DMS79 treated with DMSO at 0.1 percent for 48 hours (cell line): Measurements from ENCODE around the gene ABHD12.

Source experiments
- DNase-seq: peaks from one replicate; lab custom pipeline; 2025; lab: John Stamatoyannopoulos, UW

Gene ABHD12

GRCh38 chr20:25289886-25290597 is 100.6 kb downstream of the ABHD12 start:
- DNase-seq = no peak

DNA sequence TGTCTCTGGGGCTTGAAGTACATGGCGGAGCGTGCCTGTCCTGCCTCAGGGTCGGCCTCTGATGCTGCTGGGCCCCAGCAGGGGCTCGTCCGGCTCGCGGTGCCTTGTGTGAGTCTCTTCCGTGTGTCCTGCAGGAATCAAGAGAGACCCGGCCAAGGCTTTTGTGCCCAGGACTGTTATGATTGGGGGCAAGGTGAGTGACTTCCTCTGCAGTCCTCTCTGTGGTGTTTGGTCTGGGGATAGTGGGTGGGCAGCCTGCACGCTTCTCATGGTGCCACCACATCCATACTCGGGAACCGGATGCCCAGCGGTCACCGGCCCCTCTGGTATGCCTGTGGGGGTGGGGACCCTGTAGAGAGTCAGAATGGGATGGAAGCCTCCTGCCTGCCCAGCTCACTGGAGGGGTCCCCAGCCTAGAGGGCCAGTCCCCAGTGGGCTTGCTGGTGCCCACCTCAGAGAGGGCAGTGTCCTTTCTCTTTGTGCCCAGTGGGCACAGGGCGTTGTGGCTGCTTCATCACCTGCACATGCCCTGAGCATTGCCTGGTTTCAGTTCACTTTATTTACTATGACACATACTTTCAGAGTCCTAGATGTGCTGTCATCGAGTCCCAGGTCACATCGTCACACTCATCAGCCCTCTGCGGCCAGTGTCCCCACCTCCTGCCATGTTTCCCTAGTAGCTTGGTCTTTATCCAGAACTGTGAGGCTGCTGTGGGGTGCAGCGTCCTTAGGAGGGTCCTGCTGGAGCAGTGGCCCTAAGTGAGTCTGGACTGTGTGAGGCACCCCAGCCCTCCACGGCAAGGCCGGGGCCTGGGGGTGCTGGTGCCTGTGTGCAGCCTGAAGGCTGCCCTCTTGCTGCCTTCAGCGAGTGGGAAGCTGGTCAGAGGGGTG is 102.1 kb downstream of the ABHD12 start:
- no peak for DNase-seq

DNA sequence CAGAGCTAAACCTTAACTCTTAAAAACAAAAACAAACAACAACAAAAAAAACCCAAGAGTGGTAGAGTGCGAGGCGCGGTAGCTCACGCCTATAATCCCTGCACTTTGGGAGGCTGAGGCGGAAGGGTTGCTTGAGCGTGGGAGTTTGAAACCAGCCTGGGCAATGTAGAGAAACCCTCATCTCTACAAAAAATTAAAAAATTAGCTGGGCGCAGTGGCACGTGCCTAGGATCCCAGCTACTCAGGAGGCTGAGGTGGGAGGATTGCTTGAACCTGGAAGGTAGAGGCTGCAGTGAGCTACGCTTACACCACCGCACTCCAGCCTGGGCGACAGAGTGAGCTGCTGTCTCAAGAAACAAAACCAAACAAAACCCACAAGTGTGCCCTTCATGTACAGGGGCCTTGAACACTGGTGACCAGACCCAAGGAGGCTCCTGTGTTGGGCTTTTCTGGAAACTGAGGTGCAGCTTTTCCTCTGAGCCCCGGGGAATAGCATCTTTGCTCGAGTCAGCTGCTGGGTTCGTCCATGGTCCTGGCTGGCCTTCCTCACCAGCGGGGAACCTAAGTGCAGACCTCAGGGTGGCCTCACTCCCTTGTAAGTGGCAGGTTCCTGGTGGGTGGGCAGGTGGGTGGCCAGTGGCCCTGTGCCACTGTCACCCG is 102.9 kb downstream of the ABHD12 start:
- no peak for DNase-seq

DNA sequence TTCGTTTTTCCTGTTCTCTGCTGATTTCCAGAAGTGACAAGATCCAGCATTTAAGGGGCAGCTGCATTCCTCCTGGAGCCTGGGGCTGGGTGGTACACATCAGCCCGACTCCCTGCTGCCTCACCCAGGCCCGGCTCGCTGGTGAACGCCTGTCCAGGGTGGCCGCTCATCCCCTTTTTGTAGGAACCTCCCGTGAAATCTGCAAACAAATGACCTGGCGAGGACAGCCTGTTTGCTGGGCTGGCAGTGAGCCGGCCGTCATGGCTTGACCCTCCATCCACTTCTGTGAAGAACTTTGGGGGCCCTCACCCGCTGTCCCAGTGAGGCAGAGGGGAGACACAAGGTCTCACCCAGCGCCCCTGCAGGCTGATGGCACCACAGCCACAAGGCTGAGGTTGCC is 103.7 kb downstream of the ABHD12 start:
- no peak for DNase-seq

- DNase-seq = no peak
Measured at GRCh38 chr20:25285856-25286798, 104.5 kb downstream of the ABHD12 start.

DNA sequence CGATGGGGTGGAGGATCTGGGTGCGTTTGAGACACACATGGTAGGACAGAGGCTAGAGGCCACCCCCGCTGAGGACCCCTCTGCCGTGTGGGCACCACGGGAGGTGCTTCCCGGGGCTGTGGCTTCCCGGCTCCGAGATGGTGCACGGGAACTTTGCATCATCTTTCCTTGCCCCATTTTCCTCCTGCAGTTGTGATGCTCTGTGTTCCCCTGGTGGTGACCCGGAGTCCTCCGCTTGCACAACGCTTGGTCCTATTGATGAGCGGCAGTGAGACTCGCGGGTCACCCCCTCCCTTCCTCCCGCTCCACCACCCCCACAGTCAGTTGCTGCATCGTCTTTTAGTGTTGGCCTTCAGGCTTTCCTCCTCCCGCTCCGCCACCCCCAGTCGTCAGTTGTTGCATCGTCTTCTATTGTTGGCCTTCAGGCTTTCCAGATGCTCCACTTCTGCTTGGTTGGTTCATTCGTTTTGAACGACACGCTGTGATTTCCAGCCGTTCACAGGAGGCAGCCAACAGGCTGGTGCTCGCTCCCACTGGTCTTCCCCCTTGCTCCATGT is 105.5 kb downstream of the ABHD12 start:
- DNase-seq = no peak

- DNase-seq = no peak
Measured at GRCh38 chr20:25284131-25284601, 106.5 kb downstream of the ABHD12 start.

GRCh38 chr20:25283221-25283951 is 107.2 kb downstream of the ABHD12 start:
- DNase-seq = no peak

- DNase-seq = no peak
Measured at GRCh38 chr20:25282796-25283195, 107.8 kb downstream of the ABHD12 start.

DNA sequence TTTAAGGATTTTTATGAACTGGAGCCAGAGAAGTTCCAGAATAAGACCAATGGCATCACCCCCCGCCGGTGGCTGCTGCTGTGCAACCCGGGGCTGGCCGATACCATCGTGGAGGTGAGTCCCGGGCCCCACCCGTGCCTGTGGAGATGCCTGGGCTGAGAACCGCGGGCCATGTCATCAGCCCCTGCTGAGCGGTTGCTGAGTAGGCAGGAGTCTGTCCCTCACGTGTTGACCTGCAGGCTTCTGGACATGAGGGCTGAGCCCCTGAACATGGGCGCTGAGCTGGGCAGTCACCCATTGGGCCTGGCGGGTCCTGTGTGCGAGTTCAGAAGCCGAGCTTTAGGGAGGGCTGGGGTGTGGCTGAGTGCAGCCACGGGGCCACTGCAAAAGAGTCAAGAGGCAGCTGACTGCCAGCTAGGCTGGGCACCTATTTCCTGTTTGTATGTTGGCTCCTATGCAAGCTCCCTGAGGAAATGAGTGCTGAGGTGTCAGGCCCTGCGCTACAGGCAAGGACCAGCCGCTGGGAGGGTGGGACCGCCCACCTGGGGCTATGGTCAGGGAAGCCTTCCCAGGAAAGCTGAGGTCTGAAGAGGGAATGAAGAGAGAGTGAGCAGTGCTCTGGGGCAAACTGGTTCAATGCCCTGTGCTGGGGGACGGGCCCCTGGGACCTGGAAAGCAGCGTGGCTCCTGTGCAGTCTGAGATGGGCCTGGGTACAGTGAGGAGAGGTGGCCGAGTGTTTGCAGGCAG is 108.4 kb downstream of the ABHD12 start:
- peak; percentile 4 for DNase-seq

- peak; percentile 63 for DNase-seq
Measured at GRCh38 chr20:25281541-25281991, 109.1 kb downstream of the ABHD12 start.

GRCh38 chr20:25280574-25281535 is 109.8 kb downstream of the ABHD12 start:
- no peak for DNase-seq

DNA sequence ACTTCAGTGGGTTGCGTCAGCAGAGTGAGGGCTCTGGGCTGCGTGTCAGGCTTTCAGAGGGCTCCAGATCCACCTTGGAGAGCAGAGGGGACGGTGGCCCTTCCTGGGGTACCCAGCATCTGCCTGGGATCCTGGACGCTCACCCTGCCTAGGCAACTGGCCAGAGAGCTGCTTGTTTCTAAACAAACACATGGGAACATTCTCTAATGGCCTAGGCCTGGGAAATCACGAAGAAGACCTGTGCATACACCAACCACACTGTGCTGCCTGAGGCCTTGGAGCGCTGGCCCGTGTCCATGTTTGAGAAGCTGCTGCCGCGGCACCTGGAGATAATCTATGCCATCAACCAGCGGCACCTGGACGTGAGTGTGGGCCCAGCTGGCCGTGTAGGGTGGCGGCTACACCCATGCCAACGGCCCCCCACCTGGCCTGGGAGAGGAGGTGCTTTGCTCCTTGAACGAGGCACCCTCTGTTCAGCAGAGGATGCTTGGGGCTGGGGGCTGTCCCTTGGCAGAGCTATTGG is 110.5 kb downstream of the ABHD12 start:
- DNase-seq = peak; percentile 81

- DNase-seq = no peak
Measured at GRCh38 chr20:25279403-25279802, 111.2 kb downstream of the ABHD12 start.

GRCh38 chr20:25278636-25279361 is 111.8 kb downstream of the ABHD12 start:
- DNase-seq = no peak

- DNase-seq = no peak
Measured at GRCh38 chr20:25277941-25278521, 112.6 kb downstream of the ABHD12 start.
